H1 (cell line): Measurements from ENCODE around the gene GABRP. TPM values are rescaled to one million over a fixed set of nuclear protein-coding genes. Genes with fewer than 3 reads are reported as not detected.
A peak's percentile ranks its signal among the peaks of the same experiment; 100 is the strongest.

ENCODE experiments used
- CTCF ChIA-PET: fragments of 300-600 bp; sonication (Branson Sonifier 250); formaldehyde crosslinking; loops from one replicate; lab custom pipeline; 2021; ENCODE audit not compliant: partially characterized antibody; lab: Charles Lee
- POLR2A ChIA-PET: fragments of 300-600 bp; sonication (Branson Sonifier 250); formaldehyde crosslinking; loops from one replicate; lab custom pipeline; 2021; ENCODE audit warnings: inconsistent platforms; ENCODE audit not compliant: partially characterized antibody; lab: Charles Lee
- DNase-seq, 2 experiments: peaks; one replicate each; pipeline versions ENCODE4 v3.0.0 to v3.0.0-alpha.2; 2010 to 2022; ENCODE audit warnings: low spot score in 2 of 2, low read depth in 1 of 2, mixed read lengths in 1 of 2
- FAIRE-seq: peaks from 2 replicates; lab custom pipeline; 2011; peaks lifted over from hg19 to GRCh38; lab: Jason Lieb, UNC
- H2AFZ ChIP-seq: 2 replicates; pipeline ENCODE4 v1.8.1; 2012; ENCODE audit warnings: low read length, inconsistent platforms
- H2AK5ac ChIP-seq: 2 replicates; pipeline ENCODE4 v1.6.1; 2013; ENCODE audit warnings: low read depth, low read length
- H2BK120ac ChIP-seq: replicated peaks from 2 replicates; pipeline ENCODE3; 2013; ENCODE audit warnings: low read depth, low read length, inconsistent platforms
- H2BK12ac ChIP-seq: 2 replicates; pipeline ENCODE4 v1.6.1; 2013; ENCODE audit warnings: low read depth, low read length
- H2BK15ac ChIP-seq: 2 replicates; pipeline ENCODE4 v1.6.1; 2013; ENCODE audit warnings: low read length
- H2BK20ac ChIP-seq: 2 replicates; pipeline ENCODE4 v1.6.1; 2013; ENCODE audit warnings: low read length
- H2BK5ac ChIP-seq: 2 replicates; pipeline ENCODE4 v1.6.1; 2013; ENCODE audit warnings: low read depth, low read length
- H3K14ac ChIP-seq: 2 replicates; pipeline ENCODE4 v1.6.1; 2013; ENCODE audit warnings: inconsistent platforms; ENCODE audit not compliant: insufficient read length
- H3K18ac ChIP-seq: 2 replicates; pipeline ENCODE4 v1.6.1; 2013; ENCODE audit warnings: low read length; ENCODE audit errors: extremely low read depth
- H3K23ac ChIP-seq: 2 replicates; pipeline ENCODE4 v1.6.1; 2013; ENCODE audit warnings: inconsistent platforms; ENCODE audit not compliant: insufficient read length
- H3K23me2 ChIP-seq: 2 replicates; pipeline ENCODE4 v1.6.1; 2013; ENCODE audit warnings: low read depth, low read length
- H3K27ac ChIP-seq: 2 replicates; pipeline ENCODE4 v1.6.1; 2011; ENCODE audit warnings: low read depth, low read length, inconsistent platforms
- H3K27me3 ChIP-seq, 4 experiments: replicated peaks in 1 of 4; 1 replicate in 1 of 4; 2 replicates in 3 of 4; pipeline versions ENCODE4 v1.6.1 to v1.8.1; 2011 to 2013; ENCODE audit warnings: low read length in 3 of 4, mild to moderate bottlenecking in 3 of 4, inconsistent platforms in 2 of 4, mixed read lengths in 2 of 4, moderate library complexity in 1 of 4; ENCODE audit not compliant: control insufficient read depth in 3 of 4, insufficient read depth in 3 of 4; ENCODE audit errors: extremely low read depth in 1 of 4
- H3K36me3 ChIP-seq, 4 experiments: 2 replicates each; pipeline versions ENCODE4 v1.6.1 to v1.8.1; 2011 to 2013; ENCODE audit warnings: mild to moderate bottlenecking in 4 of 4, low read length in 3 of 4, moderate library complexity in 2 of 4, control low read depth in 1 of 4, inconsistent platforms in 1 of 4; ENCODE audit not compliant: insufficient read depth in 4 of 4, control insufficient read depth in 2 of 4
- H3K4ac ChIP-seq: replicated peaks from 2 replicates; pipeline ENCODE3; 2013; ENCODE audit warnings: low read length, low read depth, mixed read lengths, inconsistent platforms; ENCODE audit not compliant: insufficient read length
- H3K4me1 ChIP-seq, 4 experiments: replicated peaks in 1 of 4; 1 replicate in 1 of 4; 2 replicates in 3 of 4; pipeline versions ENCODE4 v1.6.1 to v1.8.1; 2011 to 2013; ENCODE audit warnings: low read length in 3 of 4, inconsistent platforms in 2 of 4, mixed read lengths in 1 of 4; ENCODE audit not compliant: insufficient read depth in 4 of 4, control insufficient read depth in 3 of 4
- H3K4me2 ChIP-seq, 2 experiments: 2 replicates each; pipeline versions ENCODE4 v1.6.1 to v1.8.1; 2011 to 2013; ENCODE audit warnings: low read depth in 2 of 2, low read length in 2 of 2, control low read depth in 1 of 2, inconsistent platforms in 1 of 2, mild to moderate bottlenecking in 1 of 2; ENCODE audit not compliant: insufficient read depth in 1 of 2
- H3K4me3 ChIP-seq, 4 experiments: fragments of 200-600, 300-600 bp in 1 of 4; sonication (generic), shearing (Covaris generic), sonication (Bioruptor Twin) in 1 of 4; 2 replicates each; pipeline versions ENCODE4 v1.5.1 to v1.8.1; 2011 to 2016; ENCODE audit warnings: low read length in 4 of 4, low read depth in 3 of 4, control low read depth in 2 of 4, inconsistent platforms in 2 of 4, mild to moderate bottlenecking in 2 of 4, mixed read lengths in 1 of 4, moderate library complexity in 1 of 4; ENCODE audit not compliant: insufficient read depth in 2 of 4; ENCODE audit errors: extremely low read depth in 1 of 4
- H3K56ac ChIP-seq: replicated peaks from 2 replicates; pipeline ENCODE3; 2013; ENCODE audit warnings: low read depth, mild to moderate bottlenecking, mixed read lengths, low read length, inconsistent platforms; ENCODE audit not compliant: insufficient read length
- H3K79me1 ChIP-seq: 2 replicates; pipeline ENCODE4 v1.6.1; 2013; ENCODE audit warnings: low read depth, low read length, control low read depth
- H3K79me2 ChIP-seq, 2 experiments: 2 replicates each; pipeline versions ENCODE4 v1.6.1 to v1.8.1; 2012 to 2013; ENCODE audit warnings: low read length in 2 of 2, mild to moderate bottlenecking in 2 of 2, inconsistent platforms in 1 of 2; ENCODE audit not compliant: insufficient read depth in 2 of 2, control insufficient read depth in 1 of 2
- H3K9ac ChIP-seq, 4 experiments: replicated peaks in 1 of 4; 1 replicate in 1 of 4; 2 replicates in 3 of 4; pipeline versions ENCODE4 v1.6.1 to v1.8.1; 2011 to 2013; ENCODE audit warnings: low read depth in 3 of 4, low read length in 3 of 4, control low read depth in 2 of 4, mild to moderate bottlenecking in 2 of 4, moderate library complexity in 2 of 4, inconsistent platforms in 1 of 4; ENCODE audit errors: extremely low read depth in 1 of 4
- H3K9me3 ChIP-seq, 2 experiments: 2 replicates each; pipeline versions ENCODE4 v1.6.1 to v1.8.1; 2012 to 2013; ENCODE audit warnings: mild to moderate bottlenecking in 2 of 2, moderate library complexity in 2 of 2, control low read depth in 1 of 2, inconsistent platforms in 1 of 2, low read depth in 1 of 2, low read length in 1 of 2, mixed read lengths in 1 of 2; ENCODE audit not compliant: insufficient read depth in 2 of 2
- H4K20me1 ChIP-seq, 2 experiments: replicated peaks in 1 of 2; 2 replicates each; pipeline versions ENCODE3 to v1.8.1; 2011 to 2013; ENCODE audit warnings: inconsistent platforms in 2 of 2, low read length in 2 of 2, mild to moderate bottlenecking in 1 of 2; ENCODE audit not compliant: insufficient read depth in 2 of 2, control insufficient read depth in 1 of 2
- H4K5ac ChIP-seq: 2 replicates; pipeline ENCODE4 v1.6.1; 2013; ENCODE audit warnings: low read length, low read depth, mixed read lengths, inconsistent platforms; ENCODE audit not compliant: insufficient read length
- H4K8ac ChIP-seq: 2 replicates; pipeline ENCODE4 v1.8.0; 2013; ENCODE audit warnings: mild to moderate bottlenecking, moderate library complexity, low read length, inconsistent platforms; ENCODE audit not compliant: insufficient read depth; ENCODE audit errors: extremely low read depth
- H4K91ac ChIP-seq: replicated peaks from 2 replicates; pipeline ENCODE3; 2013; ENCODE audit warnings: low read length, mixed read lengths, inconsistent platforms; ENCODE audit not compliant: insufficient read length
- ATF2 ChIP-seq: IDR thresholded peaks from 2 replicates; pipeline ENCODE4 v1.6.1; 2012; ENCODE audit warnings: low read length, inconsistent platforms
- CBX8 ChIP-seq: fragments of 300-800, 300-1000 bp; sonication (generic); IDR thresholded peaks from 2 replicates; pipeline ENCODE4 v1.7.1; 2016; ENCODE audit warnings: low read depth, low read length, borderline replicate concordance
- CREB1 ChIP-seq: IDR thresholded peaks from 2 replicates; pipeline ENCODE4 v1.6.1; 2012; ENCODE audit warnings: inconsistent platforms
- EGR1 ChIP-seq: IDR thresholded peaks from 2 replicates; pipeline ENCODE4 v1.6.1; 2011; ENCODE audit warnings: low read depth, low read length, borderline replicate concordance
- KDM4A ChIP-seq: IDR thresholded peaks from one replicate; pipeline ENCODE4 v1.7.1; 2012; ENCODE audit warnings: low read depth, mild to moderate bottlenecking, moderate library complexity, low read length, inconsistent platforms; ENCODE audit not compliant: severe bottlenecking
- RBBP5 ChIP-seq: IDR thresholded peaks from 2 replicates; pipeline ENCODE4 v1.7.1; 2012; ENCODE audit warnings: low read depth, mild to moderate bottlenecking, inconsistent platforms, low read length, moderate library complexity, borderline replicate concordance
- SAP30 ChIP-seq: fragments of 300-600 bp; sonication (generic); IDR thresholded peaks from 2 replicates; pipeline ENCODE4 v1.7.1; 2012; ENCODE audit warnings: low read length, moderate library complexity, mild to moderate bottlenecking, inconsistent platforms; ENCODE audit not compliant: insufficient read depth, insufficient replicate concordance
- SIN3A ChIP-seq, 2 experiments: IDR thresholded peaks in 1 of 2; conservative IDR thresholded peaks in 1 of 2; 2 replicates each; pipeline ENCODE4 v1.6.1; 2011 to 2012; ENCODE audit warnings: low read length in 2 of 2, improper control_type of control experiment in 1 of 2, low read depth in 1 of 2, mild to moderate bottlenecking in 1 of 2
- WGBS, 2 experiments: shearing (Covaris generic) in 1 of 2; methylation state at CpG; one replicate each; pipeline versions ENCODE4 v1.1.6 to v1.1.7; 2013 to 2015; ENCODE audit warnings: low lambda C conversion rate in 2 of 2, mixed read lengths in 2 of 2, inconsistent platforms in 1 of 2, low coverage in 1 of 2, missing lambda C conversion rate in 1 of 2; ENCODE audit not compliant: insufficient replicate concordance in 2 of 2, insufficient coverage in 1 of 2, insufficient read length in 1 of 2; ENCODE audit errors: extremely low coverage in 1 of 2, missing lambda C conversion rate in 1 of 2; 5-methylcytosine and 5-hydroxymethylcytosine counted together
- polyA plus RNA-seq, 7 experiments: library from polyadenylated mRNA; depleted of rRNA in 3 of 7; stranded (reverse) in 5 of 7; unstranded in 2 of 7; fragments of >200 nt in 5 of 7; fragments of 200-250 nt in 2 of 7; gene quantifications; 1 replicate in 5 of 7; 2 replicates in 1 of 7; 4 replicates in 1 of 7; pipeline versions ENCODE4 v1.2.1 to v1.2.3, GENCODE V29; 2011 to 2013; ENCODE audit warnings: missing spikeins in 2 of 7, mixed read lengths in 2 of 7
- total RNA-seq: library from RNA; stranded (reverse); fragmentation: NEBNext Ultra II Directional; extraction: Animal tissue kit (Norgen Biotek cat#: 25700); gene quantifications from 2 replicates; pipeline ENCODE4 v1.2.1, GENCODE V29; 2021
- TF ChIP-seq, protein P1 (sequence below): IDR thresholded peaks from 2 replicates; pipeline ENCODE4 v1.6.1; 2012; ENCODE audit warnings: inconsistent platforms

GABRP gene
- total and polyA plus RNA-seq, 2 of the 8 experiments (the other 6 are each of a cell fraction or from before 2014, with no cell fraction given) = 3.7 to 4.0 TPM

GRCh38 chr5:170747357-170747756, 36.2 kb upstream of the GABRP start:
- H2BK5ac ChIP-seq = peak overlapping the region; percentile 92; the same call in 1 of the 2 replicates
- H3K9me3 ChIP-seq = no peaks in the 10 kb centered on the region
- peak overlapping the region; percentile 6 for H4K5ac ChIP-seq
- H3K9ac ChIP-seq = no peak overlapping the region
- no peak overlapping the region for H3K14ac ChIP-seq
- FAIRE-seq (no peak), DNase-seq (peak in 1 of 2 experiments; percentile 36)
- peak overlapping the region; percentile 61 for H3K4ac ChIP-seq
- POLR2A ChIA-PET = interaction anchor here (3.5 to 11.3 kb wide), 3 partner anchors 12 to 40 kb away, joined by 31 to 190 read pairs (median 123); partner anchors contain the start of gene GABRP
- no peaks in the 10 kb centered on the region for H3K36me3 ChIP-seq
- H2BK20ac ChIP-seq = peak overlapping the region; percentile 99
- peak overlapping the region; percentile 49 for H4K91ac ChIP-seq
- H2BK120ac ChIP-seq = no peak overlapping the region
- no peak overlapping the region for H3K27ac ChIP-seq
- H3K4me2 ChIP-seq = no peak overlapping the region
- peak overlapping the region; percentile 49; the same call in 1 of the 2 replicates for H2AK5ac ChIP-seq
- no peak overlapping the region for H2AFZ ChIP-seq
- H3K27me3 ChIP-seq = no peaks in the 10 kb centered on the region
- H3K79me1 ChIP-seq = no peaks in the 10 kb centered on the region
- H2BK15ac ChIP-seq = peak overlapping the region; percentile 53; the same call in 1 of the 2 replicates
- H4K20me1 ChIP-seq = no peaks in the 10 kb centered on the region
- peaks cover 3% of the 10 kb centered on the region; the same call in 1 of the 2 replicates for H3K23me2 ChIP-seq
- H2BK12ac ChIP-seq = no peak overlapping the region
- no peaks in the 10 kb centered on the region for H3K79me2 ChIP-seq
- H3K18ac ChIP-seq = peak overlapping the region; percentile 81
- H3K23ac ChIP-seq = no peak overlapping the region
- H3K4me1 ChIP-seq = peaks cover 4 to 23% (median 15%) of the 10 kb centered on the region in 4 experiments
- 100% methylated on average over 1 of the region's 1 CpG; no CpG with 5 or more reads in 1 of the 2 experiments for WGBS, 2 experiments
- no peak overlapping the region for H4K8ac ChIP-seq
- CTCF ChIA-PET = interaction anchor here (1.1 to 21.2 kb wide), 7 partner anchors 13 to 114 kb away, joined by 3 to 650 read pairs (median 33); partner anchors contain the start of gene GABRP
- TF ChIP-seq KDM4A (no peak), CREB1 (no peak), SAP30 (no peak), RBBP5 (no peak), EGR1 (no peak), CBX8 (no peak), SIN3A (conservative IDR thresholded peaks at IDR 0.05 in 1 of 2, IDR thresholded peaks at IDR 0.05 in 1 of 2; ENCODE audit: low read depth in 1 of 2, low read length in 2 of 2) (no peak), ATF2 (no peak)
- TF ChIP-seq, protein P1, sequence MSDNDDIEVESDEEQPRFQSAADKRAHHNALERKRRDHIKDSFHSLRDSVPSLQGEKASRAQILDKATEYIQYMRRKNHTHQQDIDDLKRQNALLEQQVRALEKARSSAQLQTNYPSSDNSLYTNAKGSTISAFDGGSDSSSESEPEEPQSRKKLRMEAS = no peak
- no peak overlapping the region for H3K56ac ChIP-seq
- no peak overlapping the region for H3K4me3 ChIP-seq
